HEK293 (cell line): Measurements from ENCODE around the gene CFAP300.

Source experiments
- CTCF ChIP-seq: fragments of 450-650 bp; formaldehyde crosslinking; IDR thresholded peaks from 2 replicates; pipeline ENCODE4 v1.5.1; 2016; ENCODE audit warnings: missing biosample characterization, missing genetic modification characterization
- PATZ1 ChIP-seq: fragments of 450-650 bp; formaldehyde crosslinking; IDR thresholded peaks from 2 replicates; pipeline ENCODE4 v1.5.1; 2016; ENCODE audit warnings: missing biosample characterization, missing genetic modification characterization
- ZEB2 ChIP-seq: fragments of 450-650 bp; formaldehyde crosslinking; IDR thresholded peaks from 2 replicates; pipeline ENCODE4 v1.5.1; 2016; ENCODE audit warnings: missing biosample characterization, missing genetic modification characterization
- ZNF174 ChIP-seq: fragments of 450-650 bp; formaldehyde crosslinking; IDR thresholded peaks from 2 replicates; pipeline ENCODE4 v1.5.0; 2017; ENCODE audit warnings: missing biosample characterization, mild to moderate bottlenecking, missing genetic modification characterization
- ZNF19 ChIP-seq: fragments of 450-650 bp; formaldehyde crosslinking; IDR thresholded peaks from 2 replicates; pipeline ENCODE4; 2016; ENCODE audit warnings: missing biosample characterization, missing genetic modification characterization, low read depth
- ZNF707 ChIP-seq: fragments of 450-650 bp; formaldehyde crosslinking; IDR thresholded peaks from 2 replicates; pipeline ENCODE4 v1.5.1; 2016; ENCODE audit warnings: missing biosample characterization, missing genetic modification characterization

GRCh38 chr11:102014756-102015155 is 32.5 kb upstream of the CFAP300 start:
- TF ChIP-seq ZNF174 (tag by site-specific recombination) (no peak), ZNF707 (tag by site-specific recombination) (no peak), ZNF19 (tag by site-specific recombination) (no peak), PATZ1 (tag by site-specific recombination) (no peak), CTCF (no peak), ZEB2 (no peak)
